SK-N-SH treated with all-trans-retinoic acid at 6 μM for 48 hours (cell line): ENCODE data around the gene RND2.

ENCODE experiments used
- CSDC2 ChIP-seq: fragments of 250-450 bp; sonication (Bioruptor Pico); IDR thresholded peaks from 2 replicates; pipeline ENCODE4 v1.5.0; 2020; ENCODE audit warnings: mild to moderate bottlenecking, moderate library complexity
- ESRRG ChIP-seq: fragments of 250-450 bp; sonication (Bioruptor Pico); IDR thresholded peaks from 2 replicates; pipeline ENCODE4 v1.6.1; 2021; ENCODE audit warnings: mild to moderate bottlenecking
- RARB ChIP-seq: fragments of 250-450 bp; sonication (Bioruptor Pico); IDR thresholded peaks from 2 replicates; pipeline ENCODE4 v1.8.0; 2021; ENCODE audit warnings: mild to moderate bottlenecking, moderate library complexity
- SNAI2 ChIP-seq: fragments of 250-450 bp; sonication (Bioruptor Pico); IDR thresholded peaks from 2 replicates; pipeline ENCODE4 v1.5.0; 2020; ENCODE audit warnings: mild to moderate bottlenecking, moderate library complexity
- TCF4 ChIP-seq: fragments of 250-450 bp; sonication (Bioruptor Pico); IDR thresholded peaks from 2 replicates; pipeline ENCODE4 v1.8.0; 2021; ENCODE audit warnings: mild to moderate bottlenecking, moderate library complexity, borderline replicate concordance
- ZNF70 ChIP-seq: fragments of 450-650 bp; formaldehyde crosslinking; IDR thresholded peaks from 2 replicates; pipeline ENCODE4 v1.5.0; 2020; ENCODE audit warnings: mild to moderate bottlenecking, moderate library complexity
- TF ChIP-seq, protein P1 (sequence below): fragments of 250-450 bp; sonication (Bioruptor Pico); IDR thresholded peaks from 2 replicates; pipeline ENCODE4 v1.8.0; 2020; ENCODE audit warnings: mild to moderate bottlenecking, moderate library complexity, borderline replicate concordance
- TF ChIP-seq, protein P2 (sequence below): fragments of 250-450 bp; sonication (Bioruptor Pico); IDR thresholded peaks from 2 replicates; pipeline ENCODE4 v1.5.1; 2020; ENCODE audit warnings: low read depth, mild to moderate bottlenecking, moderate library complexity
- TF ChIP-seq, protein P3 (sequence below): fragments of 250-450 bp; sonication (Bioruptor Pico); IDR thresholded peaks from 2 replicates; pipeline ENCODE4 v1.5.1; 2021; ENCODE audit warnings: mild to moderate bottlenecking, moderate library complexity

DNA sequence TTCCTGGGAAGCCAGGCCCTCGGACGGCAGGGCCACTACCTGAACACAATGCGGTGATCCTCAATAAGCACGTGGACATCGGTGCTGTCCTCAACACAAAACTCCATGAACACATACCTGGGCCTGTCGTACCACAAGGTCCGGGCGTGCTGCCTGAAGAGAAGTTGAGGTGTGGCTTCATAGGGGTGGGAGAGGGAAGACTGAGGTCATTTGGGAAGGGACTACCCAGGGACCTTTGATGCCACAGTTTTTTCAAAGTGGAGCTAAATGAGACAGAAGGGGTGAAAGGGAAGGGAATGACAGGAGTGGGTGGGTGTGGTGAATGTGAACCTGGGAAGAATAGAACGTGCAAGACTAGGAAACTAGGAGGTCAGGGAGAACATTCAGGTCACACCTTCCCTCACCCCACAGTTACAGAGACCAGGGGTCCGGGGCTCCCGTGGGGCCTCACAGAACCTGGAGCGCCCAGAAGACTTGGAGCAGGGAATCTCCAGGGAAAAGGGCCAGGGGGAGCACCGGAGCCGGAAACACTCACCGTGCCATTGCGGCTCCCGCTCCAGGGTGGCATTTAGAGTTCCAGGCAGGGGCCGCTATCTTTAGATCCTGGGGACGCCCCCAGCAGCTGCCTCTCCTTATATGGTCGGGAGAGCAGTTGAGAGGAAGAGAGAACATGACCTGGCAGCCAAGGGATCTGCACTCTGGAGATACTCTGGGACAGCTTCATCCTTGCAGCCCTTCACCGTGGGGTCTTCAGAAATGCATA lies 45.3 kb upstream of the RND2 start, which contains the start of gene PTGES3L:
- TF ChIP-seq, protein P1, sequence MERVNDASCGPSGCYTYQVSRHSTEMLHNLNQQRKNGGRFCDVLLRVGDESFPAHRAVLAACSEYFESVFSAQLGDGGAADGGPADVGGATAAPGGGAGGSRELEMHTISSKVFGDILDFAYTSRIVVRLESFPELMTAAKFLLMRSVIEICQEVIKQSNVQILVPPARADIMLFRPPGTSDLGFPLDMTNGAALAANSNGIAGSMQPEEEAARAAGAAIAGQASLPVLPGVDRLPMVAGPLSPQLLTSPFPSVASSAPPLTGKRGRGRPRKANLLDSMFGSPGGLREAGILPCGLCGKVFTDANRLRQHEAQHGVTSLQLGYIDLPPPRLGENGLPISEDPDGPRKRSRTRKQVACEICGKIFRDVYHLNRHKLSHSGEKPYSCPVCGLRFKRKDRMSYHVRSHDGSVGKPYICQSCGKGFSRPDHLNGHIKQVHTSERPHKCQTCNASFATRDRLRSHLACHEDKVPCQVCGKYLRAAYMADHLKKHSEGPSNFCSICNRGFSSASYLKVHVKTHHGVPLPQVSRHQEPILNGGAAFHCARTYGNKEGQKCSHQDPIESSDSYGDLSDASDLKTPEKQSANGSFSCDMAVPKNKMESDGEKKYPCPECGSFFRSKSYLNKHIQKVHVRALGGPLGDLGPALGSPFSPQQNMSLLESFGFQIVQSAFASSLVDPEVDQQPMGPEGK (CRISPR knock-in tag) = no peak
- TF ChIP-seq SNAI2 (CRISPR knock-in tag) (no peak), RARB (CRISPR knock-in tag) (no peak), ESRRG (CRISPR knock-in tag) (no peak), ZNF70 (no peak), CSDC2 (CRISPR knock-in tag) (no peak), TCF4 (CRISPR knock-in tag) (no peak)
- TF ChIP-seq, protein P2, sequence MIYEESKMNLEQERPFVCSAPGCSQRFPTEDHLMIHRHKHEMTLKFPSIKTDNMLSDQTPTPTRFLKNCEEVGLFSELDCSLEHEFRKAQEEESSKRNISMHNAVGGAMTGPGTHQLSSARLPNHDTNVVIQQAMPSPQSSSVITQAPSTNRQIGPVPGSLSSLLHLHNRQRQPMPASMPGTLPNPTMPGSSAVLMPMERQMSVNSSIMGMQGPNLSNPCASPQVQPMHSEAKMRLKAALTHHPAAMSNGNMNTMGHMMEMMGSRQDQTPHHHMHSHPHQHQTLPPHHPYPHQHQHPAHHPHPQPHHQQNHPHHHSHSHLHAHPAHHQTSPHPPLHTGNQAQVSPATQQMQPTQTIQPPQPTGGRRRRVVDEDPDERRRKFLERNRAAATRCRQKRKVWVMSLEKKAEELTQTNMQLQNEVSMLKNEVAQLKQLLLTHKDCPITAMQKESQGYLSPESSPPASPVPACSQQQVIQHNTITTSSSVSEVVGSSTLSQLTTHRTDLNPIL (CRISPR knock-in tag) = no peak
- TF ChIP-seq, protein P3, sequence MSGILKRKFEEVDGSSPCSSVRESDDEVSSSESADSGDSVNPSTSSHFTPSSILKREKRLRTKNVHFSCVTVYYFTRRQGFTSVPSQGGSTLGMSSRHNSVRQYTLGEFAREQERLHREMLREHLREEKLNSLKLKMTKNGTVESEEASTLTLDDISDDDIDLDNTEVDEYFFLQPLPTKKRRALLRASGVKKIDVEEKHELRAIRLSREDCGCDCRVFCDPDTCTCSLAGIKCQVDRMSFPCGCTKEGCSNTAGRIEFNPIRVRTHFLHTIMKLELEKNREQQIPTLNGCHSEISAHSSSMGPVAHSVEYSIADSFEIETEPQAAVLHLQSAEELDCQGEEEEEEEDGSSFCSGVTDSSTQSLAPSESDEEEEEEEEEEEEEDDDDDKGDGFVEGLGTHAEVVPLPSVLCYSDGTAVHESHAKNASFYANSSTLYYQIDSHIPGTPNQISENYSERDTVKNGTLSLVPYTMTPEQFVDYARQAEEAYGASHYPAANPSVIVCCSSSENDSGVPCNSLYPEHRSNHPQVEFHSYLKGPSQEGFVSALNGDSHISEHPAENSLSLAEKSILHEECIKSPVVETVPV = no peak
